Osteoblast (primary cell): ENCODE measurements around the gene PTPRN2. TPM values are rescaled to one million over a fixed set of nuclear protein-coding genes. Genes with fewer than 3 reads are reported as not detected.

Experiments
- DNase-seq: peaks from one replicate; pipeline ENCODE4 v3.0.0; 2011; ENCODE audit warnings: low spot score, mixed read lengths; ENCODE audit not compliant: insufficient read length; ENCODE audit errors: missing footprints
- H2AFZ ChIP-seq: 2 replicates; pipeline ENCODE4 v1.6.0; 2011; ENCODE audit warnings: mild to moderate bottlenecking, low read length
- H3K27ac ChIP-seq: 2 replicates; pipeline ENCODE4 v1.5.1; 2011; ENCODE audit warnings: mild to moderate bottlenecking, low read depth, low read length, moderate library complexity
- H3K27me3 ChIP-seq: 2 replicates; pipeline ENCODE4 v1.6.0; 2012; ENCODE audit warnings: mild to moderate bottlenecking, control low read depth, inconsistent platforms, low read length, moderate library complexity; ENCODE audit not compliant: insufficient read depth
- H3K36me3 ChIP-seq: 2 replicates; pipeline ENCODE4 v1.5.1; 2011; ENCODE audit warnings: mild to moderate bottlenecking, low read length, control low read depth, moderate library complexity; ENCODE audit not compliant: insufficient read depth
- H3K4me1 ChIP-seq: 2 replicates; pipeline ENCODE4 v1.5.1; 2011; ENCODE audit warnings: mild to moderate bottlenecking, low read length, control low read depth, moderate library complexity; ENCODE audit not compliant: insufficient read depth
- H3K4me2 ChIP-seq: 2 replicates; pipeline ENCODE4 v1.6.0; 2011; ENCODE audit warnings: mild to moderate bottlenecking, low read length; ENCODE audit not compliant: insufficient read depth
- H3K4me3 ChIP-seq: fragments of 200-600 bp; sonication (generic); 3 replicates; pipeline ENCODE4 v1.5.1; 2012; ENCODE audit warnings: mild to moderate bottlenecking, low read length, inconsistent platforms; ENCODE audit not compliant: insufficient read depth
- H3K79me2 ChIP-seq: 2 replicates; pipeline ENCODE4 v1.6.0; 2012; ENCODE audit warnings: mild to moderate bottlenecking, low read length, control low read depth, inconsistent platforms; ENCODE audit not compliant: insufficient read depth
- H3K9me3 ChIP-seq: 2 replicates; pipeline ENCODE4 v1.5.1; 2011; ENCODE audit warnings: low read depth, low read length, control low read depth
- H4K20me1 ChIP-seq: 2 replicates; pipeline ENCODE4 v1.6.0; 2012; ENCODE audit warnings: mild to moderate bottlenecking, low read length, control low read depth; ENCODE audit not compliant: insufficient read depth
- total RNA-seq: library from RNA; depleted of rRNA; stranded (reverse); fragments of >200 nt; gene quantifications from 2 replicates; pipeline ENCODE4 v1.2.3, GENCODE V29; 2012
- TF ChIP-seq, protein P1 (sequence below): IDR thresholded peaks from 2 replicates; pipeline ENCODE4 v1.5.1; 2011; ENCODE audit warnings: mild to moderate bottlenecking, low read depth, low read length, moderate library complexity; ENCODE audit errors: extremely low read depth

The PTPRN2 gene
- total RNA-seq, 1 donor: 0.36 TPM

DNA sequence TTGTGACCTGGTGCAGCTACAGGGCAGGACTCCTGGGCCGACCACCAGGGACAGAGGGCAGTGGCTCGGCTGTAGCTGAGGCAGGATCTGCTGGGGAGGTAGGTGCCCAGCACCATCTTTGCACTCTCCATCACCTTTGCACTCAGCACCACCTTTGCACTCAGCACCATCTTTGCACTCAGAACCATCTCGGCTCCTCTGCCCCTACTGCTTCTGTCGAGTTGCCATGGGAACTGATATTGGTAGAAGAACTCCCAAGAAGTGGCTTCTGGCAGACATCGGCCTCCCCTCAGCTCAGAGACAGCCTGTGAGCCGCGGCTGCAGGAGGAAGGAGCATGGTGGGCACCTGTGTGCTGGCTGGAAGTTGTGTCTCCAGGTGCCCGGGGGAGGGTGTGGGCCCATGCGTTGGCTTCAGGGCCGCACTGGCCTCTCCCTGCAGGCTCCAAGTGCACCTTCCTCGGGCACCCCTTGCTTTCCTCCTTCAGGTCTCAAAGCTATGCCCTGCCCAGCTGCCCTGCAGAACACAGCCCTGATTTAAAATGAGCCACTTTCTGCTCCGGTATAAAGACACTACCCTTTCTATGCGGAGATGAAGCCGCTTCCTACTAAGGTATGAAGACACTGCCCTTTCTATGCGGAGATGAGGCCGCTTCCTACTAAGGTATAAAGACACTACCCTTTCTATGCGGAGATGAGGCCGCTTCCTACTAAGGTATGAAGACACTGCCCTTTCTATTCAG lies 514.5 kb downstream of the PTPRN2 start:
- H2AFZ ChIP-seq: no peak overlapping the region
- TF ChIP-seq, protein P1, sequence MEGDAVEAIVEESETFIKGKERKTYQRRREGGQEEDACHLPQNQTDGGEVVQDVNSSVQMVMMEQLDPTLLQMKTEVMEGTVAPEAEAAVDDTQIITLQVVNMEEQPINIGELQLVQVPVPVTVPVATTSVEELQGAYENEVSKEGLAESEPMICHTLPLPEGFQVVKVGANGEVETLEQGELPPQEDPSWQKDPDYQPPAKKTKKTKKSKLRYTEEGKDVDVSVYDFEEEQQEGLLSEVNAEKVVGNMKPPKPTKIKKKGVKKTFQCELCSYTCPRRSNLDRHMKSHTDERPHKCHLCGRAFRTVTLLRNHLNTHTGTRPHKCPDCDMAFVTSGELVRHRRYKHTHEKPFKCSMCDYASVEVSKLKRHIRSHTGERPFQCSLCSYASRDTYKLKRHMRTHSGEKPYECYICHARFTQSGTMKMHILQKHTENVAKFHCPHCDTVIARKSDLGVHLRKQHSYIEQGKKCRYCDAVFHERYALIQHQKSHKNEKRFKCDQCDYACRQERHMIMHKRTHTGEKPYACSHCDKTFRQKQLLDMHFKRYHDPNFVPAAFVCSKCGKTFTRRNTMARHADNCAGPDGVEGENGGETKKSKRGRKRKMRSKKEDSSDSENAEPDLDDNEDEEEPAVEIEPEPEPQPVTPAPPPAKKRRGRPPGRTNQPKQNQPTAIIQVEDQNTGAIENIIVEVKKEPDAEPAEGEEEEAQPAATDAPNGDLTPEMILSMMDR: no peak
- no peaks in the 10 kb centered on the region for H3K79me2 ChIP-seq
- no peak overlapping the region for H3K27ac ChIP-seq
- H3K27me3 ChIP-seq: no peaks in the 10 kb centered on the region
- no peaks in the 10 kb centered on the region for H3K4me1 ChIP-seq
- no peaks in the 10 kb centered on the region for H4K20me1 ChIP-seq
- peak; percentile 78 for DNase-seq
- H3K36me3 ChIP-seq: no peaks in the 10 kb centered on the region
- no peak overlapping the region for H3K4me3 ChIP-seq
- no peaks in the 10 kb centered on the region for H3K9me3 ChIP-seq
- H3K4me2 ChIP-seq: no peak overlapping the region

DNA sequence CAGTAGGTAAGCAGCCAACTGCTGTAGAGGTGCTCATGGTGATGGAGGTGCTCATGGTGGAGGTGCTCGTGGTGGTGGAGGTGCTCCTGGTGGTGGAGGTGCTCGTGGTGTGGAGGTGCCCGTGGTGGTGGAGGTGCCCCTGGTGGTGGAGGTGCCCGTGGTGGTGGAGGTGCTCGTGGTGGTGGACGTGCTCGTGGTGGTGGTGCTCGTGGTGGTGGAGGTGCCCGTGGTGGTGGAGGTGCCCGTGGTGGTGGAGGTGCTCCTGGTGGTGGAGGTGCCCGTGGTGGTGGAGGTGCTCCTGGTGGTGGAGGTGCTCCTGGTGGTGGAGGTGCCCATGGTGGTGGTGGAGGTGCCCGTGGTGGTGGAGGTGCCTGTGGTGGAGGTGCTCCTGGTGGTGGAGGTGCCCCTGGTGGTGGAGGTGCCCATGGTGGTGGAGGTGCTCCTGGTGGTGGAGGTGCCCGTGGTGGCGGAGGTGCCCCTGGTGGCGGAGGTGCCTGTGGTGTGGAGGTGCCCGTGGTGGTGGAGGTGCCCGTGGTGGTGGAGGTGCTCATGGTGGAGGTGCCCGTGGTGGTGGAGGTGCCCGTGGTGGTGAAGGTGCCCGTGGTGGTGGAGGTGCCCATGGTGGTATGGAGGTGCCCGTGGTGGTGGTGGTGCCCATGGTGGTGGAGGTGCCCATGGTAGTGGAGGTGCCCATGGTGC lies 517.3 kb downstream of the PTPRN2 start:
- TF ChIP-seq, protein P1: no peak

DNA sequence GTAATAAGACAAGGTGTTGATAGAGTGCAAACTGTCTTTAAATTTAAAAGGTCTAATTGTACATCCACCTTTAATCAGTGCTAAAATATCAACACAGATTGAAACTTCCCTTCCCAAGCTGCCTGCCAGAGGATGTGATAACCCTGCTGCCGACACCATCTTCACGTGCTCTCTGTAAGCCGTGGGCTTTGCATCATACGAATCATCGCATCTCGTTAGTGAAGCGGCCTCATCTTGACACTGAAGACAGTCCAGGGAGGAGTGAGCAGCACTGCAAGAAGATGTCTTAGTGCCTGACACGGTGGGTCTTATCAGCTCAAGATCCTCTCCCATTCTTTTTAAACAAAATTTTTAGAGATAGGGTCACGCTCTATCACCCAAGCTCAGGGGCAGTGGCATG lies 518.8 kb downstream of the PTPRN2 start:
- Histone ChIP-seq H2AFZ (no peak overlapping the region), H3K79me2 (no peaks in the 10 kb centered on the region), H3K27me3 (no peaks in the 10 kb centered on the region), H4K20me1 (no peaks in the 10 kb centered on the region), H3K4me2 (no peak overlapping the region), H3K9me3 (no peaks in the 10 kb centered on the region), H3K4me3 (no peak overlapping the region), H3K27ac (no peak overlapping the region), H3K4me1 (no peaks in the 10 kb centered on the region), H3K36me3 (no peaks in the 10 kb centered on the region)
- no peak for DNase-seq
- TF ChIP-seq, protein P1: no peak

More for the DNA sequence above, 517.3 kb downstream of the PTPRN2 start:
- Histone ChIP-seq H3K4me2 (no peak overlapping the region), H3K4me1 (no peaks in the 10 kb centered on the region), H3K36me3 (no peaks in the 10 kb centered on the region), H4K20me1 (no peaks in the 10 kb centered on the region), H2AFZ (no peak overlapping the region), H3K79me2 (no peaks in the 10 kb centered on the region), H3K27me3 (no peaks in the 10 kb centered on the region), H3K9me3 (no peaks in the 10 kb centered on the region), H3K27ac (no peak overlapping the region), H3K4me3 (no peak overlapping the region)
- DNase-seq: no peak

DNA sequence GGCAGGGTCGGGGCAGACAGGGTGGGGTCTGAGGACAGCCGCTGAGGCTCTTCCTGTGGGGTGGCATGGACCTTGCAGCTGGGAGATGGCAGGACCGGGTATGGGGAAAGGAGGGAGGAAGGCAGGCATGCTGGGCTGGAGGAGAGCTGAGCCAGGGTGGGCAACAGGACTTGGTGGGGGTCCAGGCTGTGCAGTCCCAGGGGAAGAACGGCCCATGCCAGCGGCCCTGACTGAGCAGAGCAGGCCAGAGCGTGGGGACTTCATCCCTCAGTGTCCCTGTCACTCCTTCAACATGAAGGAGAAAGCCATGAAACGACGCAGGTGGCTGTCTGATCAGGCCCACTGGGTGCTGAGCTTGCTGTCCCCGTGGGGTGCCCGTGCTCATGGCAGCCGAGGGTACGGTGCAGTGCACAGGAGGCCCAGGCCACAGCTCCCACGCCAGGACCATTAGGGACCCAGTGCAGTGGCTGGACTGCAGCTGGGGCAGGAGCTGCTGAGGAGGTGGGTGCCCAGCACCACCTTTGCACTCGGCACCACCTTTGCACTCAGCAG lies 519.6 kb downstream of the PTPRN2 start:
- H3K4me1 ChIP-seq: no peaks in the 10 kb centered on the region
- no peaks in the 10 kb centered on the region for H3K27me3 ChIP-seq
- H3K79me2 ChIP-seq: no peaks in the 10 kb centered on the region
- H3K9me3 ChIP-seq: no peaks in the 10 kb centered on the region
- H3K27ac ChIP-seq: no peak overlapping the region
- H3K4me3 ChIP-seq: no peak overlapping the region
- DNase-seq: peak; percentile 79
- no peaks in the 10 kb centered on the region for H3K36me3 ChIP-seq
- H4K20me1 ChIP-seq: no peaks in the 10 kb centered on the region
- H2AFZ ChIP-seq: no peak overlapping the region
- no peak overlapping the region for H3K4me2 ChIP-seq
- TF ChIP-seq, protein P1: no peak
